ENCODE measurements around the gene ZNF516.

GRCh38 chr18:76444446-76445105 is 50.5 kb downstream of the ZNF516 start:
- TF ChIP-seq TAF1 (IDR thresholded peaks at IDR 0.05; ENCODE audit: borderline replicate concordance, low read depth, low read length), result no peak
- TF ChIP-seq POLR2AphosphoS5 (IDR thresholded peaks at IDR 0.05; ENCODE audit: low read depth, low read length), result no peak
- TF ChIP-seq POLR2A (IDR thresholded peaks at IDR 0.05; ENCODE audit: low read depth, low read length), result no peak

Measured in GM12892 (cell line).